MCF 10A (cell line): Measurements from ENCODE around the gene CENPT. TPM values are rescaled to one million over a fixed set of nuclear protein-coding genes. Genes with fewer than 3 reads are reported as not detected.

Experiments
- BruUV-seq: library from RNA; stranded (reverse); fragments of 400-500 nt; replicated peaks from 2 replicates; lab custom pipeline; 2021; lab: Mats Ljungman, UMichigan
- CTCF ChIA-PET: fragments of 300-600 bp; sonication (Branson Sonifier 250); formaldehyde crosslinking; extraction: SDS; loops from one replicate; lab custom pipeline; 2021; ENCODE audit warnings: antibody characterized with exemption, inconsistent platforms; lab: Yijun Ruan, JAX
- POLR2A ChIA-PET: fragments of 300-600, 350-650 bp; sonication (Branson Sonifier 250); formaldehyde crosslinking; extraction: SDS; loops from one replicate; lab custom pipeline; 2020; ENCODE audit warnings: antibody characterized with exemption, inconsistent platforms; lab: Yijun Ruan, JAX
- DNase-seq: peaks from one replicate; pipeline ENCODE4 v3.0.0-alpha.2; 2018; ENCODE audit not compliant: unreplicated experiment
- H3K27ac Mint-ChIP-seq: one replicate; pipeline ENCODE4 v1.8.0; 2022; ENCODE audit warnings: mild to moderate bottlenecking, low read depth, mixed read lengths; ENCODE audit not compliant: unreplicated experiment
- H3K27me3 Mint-ChIP-seq: one replicate; pipeline ENCODE4 v1.8.0; 2022; ENCODE audit warnings: mixed read lengths; ENCODE audit not compliant: insufficient read depth, unreplicated experiment
- H3K36me3 Mint-ChIP-seq: one replicate; pipeline ENCODE4 v1.8.0; 2022; ENCODE audit warnings: mild to moderate bottlenecking, moderate library complexity, mixed read lengths; ENCODE audit not compliant: insufficient read depth, unreplicated experiment
- H3K4me1 Mint-ChIP-seq: one replicate; pipeline ENCODE4 v1.8.0; 2022; ENCODE audit warnings: mixed read lengths; ENCODE audit not compliant: insufficient read depth, unreplicated experiment
- H3K4me3 Mint-ChIP-seq: one replicate; pipeline ENCODE4 v1.8.0; 2022; ENCODE audit warnings: mild to moderate bottlenecking, moderate library complexity, mixed read lengths; ENCODE audit not compliant: unreplicated experiment
- H3K9me3 Mint-ChIP-seq: one replicate; pipeline ENCODE4 v1.8.0; 2022; ENCODE audit warnings: mixed read lengths; ENCODE audit not compliant: unreplicated experiment
- intact Hi-C: fragments of 100-400 bp; cut with micrococcal nuclease; formaldehyde crosslinking; loops from 2 replicates; pipeline ENCODE4 v1.14.1; 2022
- total RNA-seq: library from RNA; stranded (reverse); gene quantifications from 2 replicates; pipeline ENCODE4 v1.2.3, GENCODE V29; 2022
- TF ChIP-seq, protein P1 (sequence below): fragments of 200-600 bp; IDR thresholded peaks from one replicate; pipeline ENCODE4 v1.8.0; 2022; ENCODE audit warnings: antibody characterized with exemption, mild to moderate bottlenecking; ENCODE audit not compliant: unreplicated experiment

The CENPT gene
- total RNA-seq, 1 experiment from 2014 or later = 30.9 TPM

DNA sequence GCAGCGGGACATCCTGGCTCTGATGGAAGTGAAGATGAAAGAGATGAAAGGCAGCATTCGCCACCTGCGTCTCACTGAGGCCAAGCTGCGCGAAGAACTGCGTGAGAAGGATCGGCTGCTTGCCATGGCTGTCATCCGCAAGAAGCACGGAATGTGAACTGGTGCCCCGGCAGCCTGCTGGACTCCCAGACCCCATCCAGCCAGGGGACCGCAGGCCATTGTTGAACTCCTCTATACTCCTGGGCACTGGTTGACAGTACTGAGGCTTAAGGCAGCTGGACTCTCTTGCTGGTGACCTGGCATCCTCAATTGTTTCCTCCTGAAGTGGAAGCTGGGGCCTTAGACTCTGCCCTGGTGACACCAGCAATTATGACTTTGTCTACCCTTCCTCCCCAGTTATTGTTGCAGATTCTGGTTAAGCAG is 4.1 kb downstream of the CENPT start:
- H3K4me3 Mint-ChIP-seq = peak overlapping the region; percentile 84
- no peak for DNase-seq
- H3K4me1 Mint-ChIP-seq = peaks cover 16% of the 10 kb centered on the region
- CTCF ChIA-PET = interaction anchor here (0.7 to 4.2 kb wide), 12 partner anchors 10 to 281 kb away, joined by 3 to 45 read pairs (median 4); partner anchors contain the start of gene CTCF
- H3K9me3 Mint-ChIP-seq = no peaks in the 10 kb centered on the region
- H3K36me3 Mint-ChIP-seq = peaks cover 7% of the 10 kb centered on the region
- no peaks in the 10 kb centered on the region for H3K27me3 Mint-ChIP-seq
- intact Hi-C loops = loop anchor here (5.0 to 10.0 kb wide), 3 partner anchors 74 to 319 kb away; partner anchors contain the start of gene RIPOR1
- TF ChIP-seq, protein P1, sequence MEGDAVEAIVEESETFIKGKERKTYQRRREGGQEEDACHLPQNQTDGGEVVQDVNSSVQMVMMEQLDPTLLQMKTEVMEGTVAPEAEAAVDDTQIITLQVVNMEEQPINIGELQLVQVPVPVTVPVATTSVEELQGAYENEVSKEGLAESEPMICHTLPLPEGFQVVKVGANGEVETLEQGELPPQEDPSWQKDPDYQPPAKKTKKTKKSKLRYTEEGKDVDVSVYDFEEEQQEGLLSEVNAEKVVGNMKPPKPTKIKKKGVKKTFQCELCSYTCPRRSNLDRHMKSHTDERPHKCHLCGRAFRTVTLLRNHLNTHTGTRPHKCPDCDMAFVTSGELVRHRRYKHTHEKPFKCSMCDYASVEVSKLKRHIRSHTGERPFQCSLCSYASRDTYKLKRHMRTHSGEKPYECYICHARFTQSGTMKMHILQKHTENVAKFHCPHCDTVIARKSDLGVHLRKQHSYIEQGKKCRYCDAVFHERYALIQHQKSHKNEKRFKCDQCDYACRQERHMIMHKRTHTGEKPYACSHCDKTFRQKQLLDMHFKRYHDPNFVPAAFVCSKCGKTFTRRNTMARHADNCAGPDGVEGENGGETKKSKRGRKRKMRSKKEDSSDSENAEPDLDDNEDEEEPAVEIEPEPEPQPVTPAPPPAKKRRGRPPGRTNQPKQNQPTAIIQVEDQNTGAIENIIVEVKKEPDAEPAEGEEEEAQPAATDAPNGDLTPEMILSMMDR = no peak
- POLR2A ChIA-PET = interaction anchor here (0.7 to 8.4 kb wide), 10 partner anchors 10 to 124 kb away, joined by 3 to 141 read pairs (median 5); partner anchors contain the start of genes GFOD2, PSKH1 and PSMB10
- H3K27ac Mint-ChIP-seq = peak overlapping the region; percentile 19
- BruUV-seq = no TSS peak

DNA sequence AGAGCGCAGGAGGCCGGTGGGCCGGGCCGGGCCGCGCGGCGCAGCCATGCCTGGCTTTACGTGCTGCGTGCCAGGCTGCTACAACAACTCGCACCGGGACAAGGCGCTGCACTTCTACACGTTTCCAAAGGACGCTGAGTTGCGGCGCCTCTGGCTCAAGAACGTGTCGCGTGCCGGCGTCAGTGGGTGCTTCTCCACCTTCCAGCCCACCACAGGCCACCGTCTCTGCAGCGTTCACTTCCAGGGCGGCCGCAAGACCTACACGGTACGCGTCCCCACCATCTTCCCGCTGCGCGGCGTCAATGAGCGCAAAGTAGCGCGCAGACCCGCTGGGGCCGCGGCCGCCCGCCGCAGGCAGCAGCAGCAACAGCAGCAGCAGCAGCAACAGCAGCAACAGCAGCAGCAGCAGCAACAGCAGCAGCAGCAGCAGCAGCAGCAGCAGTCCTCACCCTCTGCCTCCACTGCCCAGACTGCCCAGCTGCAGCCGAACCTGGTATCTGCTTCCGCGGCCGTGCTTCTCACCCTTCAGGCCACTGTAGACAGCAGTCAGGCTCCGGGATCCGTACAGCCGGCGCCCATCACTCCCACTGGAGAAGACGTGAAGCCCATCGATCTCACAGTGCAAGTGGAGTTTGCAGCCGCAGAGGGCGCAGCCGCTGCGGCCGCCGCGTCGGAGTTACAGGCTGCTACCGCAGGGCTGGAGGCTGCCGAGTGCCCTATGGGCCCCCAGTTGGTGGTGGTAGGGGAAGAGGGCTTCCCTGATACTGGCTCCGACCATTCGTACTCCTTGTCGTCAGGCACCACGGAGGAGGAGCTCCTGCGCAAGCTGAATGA is 4.8 kb downstream of the CENPT start:
- ChIA-PET POLR2A (interaction anchor here (0.7 to 8.4 kb wide), 5 partner anchors 18 to 93 kb away, joined by 3 to 141 read pairs (median 6); partner anchors contain the start of gene PSKH1), CTCF (interaction anchor here (0.7 to 4.2 kb wide), 10 partner anchors 9 to 85 kb away, joined by 3 to 45 read pairs (median 4); no protein-coding TSS in a partner anchor)
- Mint-ChIP-seq H3K36me3 (peaks cover 6% of the 10 kb centered on the region), H3K4me1 (peaks cover 16% of the 10 kb centered on the region), H3K27me3 (no peaks in the 10 kb centered on the region), H3K27ac (peak overlapping the region; percentile 86), H3K4me3 (peak overlapping the region; percentile 84), H3K9me3 (no peaks in the 10 kb centered on the region)
- DNase-seq = peak; percentile 37
- TF ChIP-seq, protein P1 = no peak
- intact Hi-C loops = loop anchor here (5.0 to 10.0 kb wide), 3 partner anchors 75 to 318 kb away; partner anchors contain the start of gene RIPOR1
- BruUV-seq = no TSS peak

DNA sequence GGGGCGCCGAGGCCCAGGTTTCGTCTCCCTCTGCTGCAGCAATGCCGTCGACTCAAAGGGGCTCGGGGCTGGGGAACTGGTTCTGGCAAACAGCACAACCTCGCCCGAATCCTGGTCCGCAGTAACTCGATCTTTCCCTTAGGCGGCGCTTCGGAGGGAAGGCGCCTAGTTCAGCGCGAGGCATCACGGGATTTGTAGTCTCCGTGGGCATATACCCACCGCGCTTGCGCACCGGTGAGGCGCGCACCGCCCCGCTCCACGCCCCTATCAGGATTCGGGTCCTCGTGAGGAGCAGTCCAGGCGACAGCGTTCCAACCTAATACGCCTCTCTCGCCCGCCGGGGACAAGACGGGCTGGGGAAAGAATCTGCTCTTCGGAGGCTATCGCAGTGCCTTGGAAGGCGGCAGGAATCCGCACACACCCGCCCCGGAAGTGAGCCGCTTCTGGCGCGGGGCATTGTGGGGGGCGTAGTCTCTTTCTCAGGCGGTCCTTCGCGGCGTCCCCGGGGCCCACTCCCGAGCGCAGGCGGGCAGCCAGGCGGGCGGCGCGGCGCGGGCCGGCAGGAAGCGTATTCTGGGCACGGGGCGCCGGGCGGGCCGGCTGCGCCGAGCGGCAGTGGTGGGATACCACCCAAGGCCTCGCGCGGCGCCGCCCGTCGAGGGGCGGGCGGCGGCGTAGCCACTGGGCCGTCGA is 5.5 kb downstream of the CENPT start, which contains the start of gene THAP11:
TSS of gene THAP11 (plus strand) at position 505 of the 693 bp plus-strand sequence. CDS start 235 bp downstream, outside the sequence.
- peaks cover 6% of the 10 kb centered on the region for H3K36me3 Mint-ChIP-seq
- POLR2A ChIA-PET = interaction anchor here (0.6 to 2.1 kb wide), 2 partner anchors 18 to 94 kb away, joined by 4 to 6 read pairs; no protein-coding TSS in a partner anchor
- CTCF ChIA-PET = interaction anchor here (0.6 to 1.4 kb wide), 8 partner anchors 9 to 86 kb away, joined by 3 to 6 read pairs (median 4); no protein-coding TSS in a partner anchor
- intact Hi-C loops = loop anchor here (5.0 to 10.0 kb wide), 3 partner anchors 75 to 317 kb away; partner anchors contain the start of gene RIPOR1
- H3K4me3 Mint-ChIP-seq = peak within 1 kb of the TSS; percentile 84
- peak within 1 kb of the TSS; percentile 86 for H3K27ac Mint-ChIP-seq
- H3K27me3 Mint-ChIP-seq = no peaks in the 10 kb centered on the region
- H3K9me3 Mint-ChIP-seq = no peaks in the 10 kb centered on the region
- peaks cover 16% of the 10 kb centered on the region for H3K4me1 Mint-ChIP-seq
- TF ChIP-seq, protein P1 = peak; percentile 85
- peak; percentile 97 for DNase-seq
- BruUV-seq = no TSS peak
